Stimulated activated memory B cell treated with anti-CD40 and anti-IgM and Interleukin-4, amounts not matched to agents 10 μg/mL and 1 μg/mL and 100 μg/mL, for 72 hours (primary cell): Measurements from ENCODE around the gene NKX1-1.
"Not testable (repeated sequence)": the region's sequence is repeated elsewhere in the genome, so short reads cannot be mapped to it uniquely, and the experiment has no call there.

Experiments used
- ATAC-seq: fragments of 150-1000 bp; cut with Tn5 transposase; 2 replicates; pipeline ENCODE4 v1.10.0; 2021
- H3K27ac Mint-ChIP-seq: one replicate; pipeline ENCODE4 v1.8.0; 2022; ENCODE audit warnings: mild to moderate bottlenecking, mixed read lengths
- H3K27me3 Mint-ChIP-seq: one replicate; pipeline ENCODE4 v1.8.0; 2022; ENCODE audit warnings: mixed read lengths
- H3K36me3 Mint-ChIP-seq: one replicate; pipeline ENCODE4 v1.8.0; 2022; ENCODE audit warnings: mixed read lengths
- H3K4me1 Mint-ChIP-seq: one replicate; pipeline ENCODE4 v1.8.0; 2022; ENCODE audit warnings: mixed read lengths
- H3K4me3 Mint-ChIP-seq: one replicate; pipeline ENCODE4 v1.8.0; 2022; ENCODE audit warnings: mild to moderate bottlenecking, moderate library complexity, mixed read lengths
- H3K9me3 Mint-ChIP-seq: one replicate; pipeline ENCODE4 v1.8.0; 2022; ENCODE audit warnings: mixed read lengths

Gene NKX1-1

DNA sequence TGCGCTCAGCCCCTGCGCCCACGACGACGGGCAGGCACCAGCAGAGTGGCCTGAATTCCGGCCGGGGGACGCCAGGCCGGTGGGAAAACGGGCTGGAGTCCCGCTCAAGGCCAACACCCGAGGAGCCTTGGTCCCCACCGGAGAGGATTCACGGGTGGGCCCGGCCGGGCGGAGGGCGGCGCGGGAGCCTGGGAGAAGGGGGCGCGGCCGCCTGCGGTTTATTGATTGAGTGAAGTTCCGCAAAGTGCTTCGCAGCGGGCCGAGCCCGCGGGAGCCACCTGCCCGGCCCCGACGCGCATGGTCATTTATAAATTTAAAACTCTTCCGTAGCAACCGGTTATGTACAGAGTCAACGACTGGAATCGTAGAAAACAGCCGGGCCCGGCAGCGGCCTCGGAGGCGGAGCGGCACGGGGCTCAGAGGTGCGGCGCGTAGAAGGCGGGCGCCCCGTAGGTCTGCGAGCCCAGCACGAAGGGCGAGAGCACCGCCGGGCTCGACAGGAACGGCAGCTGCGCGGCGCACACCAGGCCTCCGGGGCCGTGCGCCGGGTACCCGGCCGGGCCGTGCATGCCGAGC is 3.6 kb downstream of the NKX1-1 start:
- peaks cover 64% of the 10 kb centered on the region for H3K27me3 Mint-ChIP-seq
- no peaks in the 10 kb centered on the region for H3K4me1 Mint-ChIP-seq
- H3K4me3 Mint-ChIP-seq: no peak overlapping the region
- H3K27ac Mint-ChIP-seq: no peak overlapping the region
- H3K36me3 Mint-ChIP-seq: no peaks in the 10 kb centered on the region
- no peak for ATAC-seq
- H3K9me3 Mint-ChIP-seq: peaks cover 3% of the 10 kb centered on the region

DNA sequence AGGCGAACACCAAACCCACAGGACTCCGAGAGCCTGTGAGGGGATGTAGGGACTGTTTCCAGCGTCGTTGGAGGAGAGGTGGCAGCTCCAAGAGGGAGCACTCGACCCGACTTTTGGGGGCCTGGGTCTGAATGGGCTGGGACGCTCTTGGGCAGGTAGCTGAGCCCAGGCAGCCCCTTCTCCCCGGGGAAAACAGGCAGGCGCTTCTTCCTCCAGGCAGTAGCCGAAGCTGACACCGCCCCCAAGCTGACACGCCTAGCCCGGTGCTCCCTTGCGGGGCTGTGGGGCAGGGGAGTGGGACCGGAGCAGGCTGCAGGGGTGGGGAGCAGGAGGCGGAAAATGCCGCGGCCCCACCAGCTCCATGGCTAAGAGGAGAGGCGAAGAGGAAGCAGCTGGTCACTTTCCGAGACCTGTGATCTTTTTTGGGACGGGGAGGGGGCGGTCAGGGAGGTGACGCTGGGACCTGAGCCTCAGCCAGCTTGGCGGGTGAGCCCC is 4.2 kb downstream of the NKX1-1 start:
- no peak overlapping the region for H3K4me3 Mint-ChIP-seq
- H3K36me3 Mint-ChIP-seq: no peaks in the 10 kb centered on the region
- H3K27ac Mint-ChIP-seq: no peak overlapping the region
- H3K4me1 Mint-ChIP-seq: no peaks in the 10 kb centered on the region
- H3K27me3 Mint-ChIP-seq: peaks cover 59% of the 10 kb centered on the region
- peaks cover 3% of the 10 kb centered on the region for H3K9me3 Mint-ChIP-seq
- ATAC-seq: no peak

- ATAC-seq: no peak
- no peaks in the 10 kb centered on the region for H3K4me1 Mint-ChIP-seq
Observed at GRCh38 chr4:1401409-1402020, 4.7 kb downstream of the NKX1-1 start.

GRCh38 chr4:1400831-1401408 is 5.3 kb downstream of the NKX1-1 start:
- Mint-ChIP-seq H3K4me3 (no peak overlapping the region), H3K4me1 (no peaks in the 10 kb centered on the region), H3K27me3 (peaks cover 56% of the 10 kb centered on the region), H3K36me3 (peaks cover 5% of the 10 kb centered on the region), H3K27ac (no peak overlapping the region), H3K9me3 (peaks cover 3% of the 10 kb centered on the region)
- ATAC-seq: no peak

More at GRCh38 chr4:1401409-1402020, 4.7 kb downstream of the NKX1-1 start:
- Mint-ChIP-seq H3K27me3 (peaks cover 56% of the 10 kb centered on the region), H3K36me3 (peaks cover 4% of the 10 kb centered on the region), H3K9me3 (peaks cover 3% of the 10 kb centered on the region), H3K27ac (no peak overlapping the region), H3K4me3 (no peak overlapping the region)

- no peaks in the 10 kb centered on the region for H3K4me1 Mint-ChIP-seq
- no peak for ATAC-seq
- peaks cover 3% of the 10 kb centered on the region for H3K9me3 Mint-ChIP-seq
- no peak overlapping the region for H3K27ac Mint-ChIP-seq
- H3K4me3 Mint-ChIP-seq: no peak overlapping the region
- H3K27me3 Mint-ChIP-seq: peaks cover 53% of the 10 kb centered on the region
- H3K36me3 Mint-ChIP-seq: peaks cover 11% of the 10 kb centered on the region
Observed at GRCh38 chr4:1400191-1400805, 5.9 kb downstream of the NKX1-1 start.

- peaks cover 3% of the 10 kb centered on the region for H3K9me3 Mint-ChIP-seq
- no peaks in the 10 kb centered on the region for H3K4me1 Mint-ChIP-seq
- H3K4me3 Mint-ChIP-seq: no peak overlapping the region
- H3K36me3 Mint-ChIP-seq: peaks cover 13% of the 10 kb centered on the region
- no peak overlapping the region for H3K27ac Mint-ChIP-seq
- peaks cover 46% of the 10 kb centered on the region for H3K27me3 Mint-ChIP-seq
- no peak for ATAC-seq
Observed at GRCh38 chr4:1399508-1400190, 6.6 kb downstream of the NKX1-1 start.

- Mint-ChIP-seq H3K27ac (no peak overlapping the region), H3K4me3 (no peak overlapping the region), H3K4me1 (no peaks in the 10 kb centered on the region), H3K9me3 (peaks cover 3% of the 10 kb centered on the region), H3K27me3 (peaks cover 42% of the 10 kb centered on the region), H3K36me3 (peaks cover 13% of the 10 kb centered on the region)
- no peak for ATAC-seq
Observed at GRCh38 chr4:1398681-1399507, 7.3 kb downstream of the NKX1-1 start.

DNA sequence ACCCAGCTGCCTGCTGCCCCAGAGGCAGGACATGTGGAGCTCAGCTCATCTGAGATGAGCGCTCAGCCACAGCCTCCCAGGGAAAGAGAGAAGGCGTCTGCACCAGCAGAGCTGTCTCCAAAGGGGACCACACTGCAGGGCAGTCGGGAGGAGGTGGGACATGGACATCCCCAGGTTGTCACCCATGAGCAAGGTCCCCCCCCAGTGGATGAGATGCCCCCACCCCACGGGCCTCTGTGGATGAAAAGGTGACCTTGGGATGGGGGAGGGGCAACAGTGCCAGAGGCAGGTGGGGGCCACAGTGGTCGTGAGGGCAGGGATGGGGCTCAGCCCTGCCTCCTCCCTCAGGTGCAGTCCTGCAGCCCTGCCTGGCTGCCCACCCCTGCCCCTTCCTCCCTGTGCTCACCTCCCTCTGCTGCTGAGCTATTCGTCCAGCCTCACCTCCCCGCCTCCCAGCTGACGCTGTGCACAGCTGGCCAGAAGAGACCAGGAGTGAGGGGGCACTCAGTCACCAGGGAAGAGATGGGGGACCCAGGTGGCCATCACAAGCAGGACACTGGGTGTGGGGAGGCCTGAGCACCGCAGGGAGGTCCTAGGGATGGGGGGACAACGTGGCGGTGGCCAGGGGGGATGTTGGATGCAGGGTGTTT is 9.3 kb downstream of the NKX1-1 start:
- no peak overlapping the region for H3K27ac Mint-ChIP-seq
- peaks cover 13% of the 10 kb centered on the region for H3K36me3 Mint-ChIP-seq
- H3K4me1 Mint-ChIP-seq: no peaks in the 10 kb centered on the region
- ATAC-seq: no peak
- peaks cover 3% of the 10 kb centered on the region for H3K9me3 Mint-ChIP-seq
- no peak overlapping the region for H3K4me3 Mint-ChIP-seq
- peaks cover 28% of the 10 kb centered on the region for H3K27me3 Mint-ChIP-seq

DNA sequence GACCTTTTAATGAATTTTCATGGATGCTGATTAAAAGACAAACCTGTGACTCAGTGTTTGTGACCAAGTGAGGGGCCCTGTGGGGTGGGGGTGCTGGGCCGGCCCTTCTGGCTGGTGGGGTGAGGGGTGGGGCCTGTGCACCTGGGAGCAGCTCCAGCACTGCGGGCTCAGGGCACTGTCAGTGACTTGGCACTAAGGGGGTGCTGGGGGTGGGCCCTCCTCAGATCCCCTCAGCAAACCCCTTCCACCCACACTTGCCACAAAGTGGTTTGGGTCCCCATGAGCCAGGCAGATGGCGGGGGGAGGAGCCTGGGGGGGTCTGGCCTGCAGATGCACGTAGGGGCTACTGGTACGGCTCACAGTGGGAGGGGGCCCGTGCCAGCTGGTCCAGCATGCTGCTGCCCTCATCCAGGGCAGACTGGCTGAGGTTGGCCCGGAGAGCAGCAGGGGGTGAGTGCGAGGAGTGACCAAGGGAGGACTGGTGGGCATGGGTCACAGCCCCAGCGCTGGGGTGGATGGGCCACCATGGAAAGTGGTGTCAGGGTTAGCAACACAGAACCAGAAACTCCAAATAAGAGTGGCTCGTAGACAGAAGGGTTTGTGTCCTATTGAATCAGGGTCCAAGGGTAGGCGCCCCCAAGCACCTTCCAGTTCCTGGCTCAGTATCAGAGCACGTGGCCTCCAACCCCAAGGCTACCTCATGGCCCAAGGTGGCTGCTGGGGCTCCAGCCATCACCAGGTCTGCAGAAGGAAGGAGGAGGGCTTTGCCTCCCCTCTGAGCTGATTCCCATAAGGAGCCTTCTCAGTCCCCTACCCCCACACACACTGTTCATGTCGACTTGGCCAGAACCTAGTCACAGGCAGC is 10.1 kb downstream of the NKX1-1 start:
- H3K4me3 Mint-ChIP-seq: no peak overlapping the region
- H3K27me3 Mint-ChIP-seq: peaks cover 22% of the 10 kb centered on the region
- peaks cover 3% of the 10 kb centered on the region for H3K9me3 Mint-ChIP-seq
- H3K36me3 Mint-ChIP-seq: peaks cover 13% of the 10 kb centered on the region
- no peak for ATAC-seq
- no peaks in the 10 kb centered on the region for H3K4me1 Mint-ChIP-seq
- H3K27ac Mint-ChIP-seq: no peak overlapping the region

GRCh38 chr4:1395389-1395820 is 10.8 kb downstream of the NKX1-1 start:
- ATAC-seq, H3K4me1 Mint-ChIP-seq: not testable (repeated sequence)

DNA sequence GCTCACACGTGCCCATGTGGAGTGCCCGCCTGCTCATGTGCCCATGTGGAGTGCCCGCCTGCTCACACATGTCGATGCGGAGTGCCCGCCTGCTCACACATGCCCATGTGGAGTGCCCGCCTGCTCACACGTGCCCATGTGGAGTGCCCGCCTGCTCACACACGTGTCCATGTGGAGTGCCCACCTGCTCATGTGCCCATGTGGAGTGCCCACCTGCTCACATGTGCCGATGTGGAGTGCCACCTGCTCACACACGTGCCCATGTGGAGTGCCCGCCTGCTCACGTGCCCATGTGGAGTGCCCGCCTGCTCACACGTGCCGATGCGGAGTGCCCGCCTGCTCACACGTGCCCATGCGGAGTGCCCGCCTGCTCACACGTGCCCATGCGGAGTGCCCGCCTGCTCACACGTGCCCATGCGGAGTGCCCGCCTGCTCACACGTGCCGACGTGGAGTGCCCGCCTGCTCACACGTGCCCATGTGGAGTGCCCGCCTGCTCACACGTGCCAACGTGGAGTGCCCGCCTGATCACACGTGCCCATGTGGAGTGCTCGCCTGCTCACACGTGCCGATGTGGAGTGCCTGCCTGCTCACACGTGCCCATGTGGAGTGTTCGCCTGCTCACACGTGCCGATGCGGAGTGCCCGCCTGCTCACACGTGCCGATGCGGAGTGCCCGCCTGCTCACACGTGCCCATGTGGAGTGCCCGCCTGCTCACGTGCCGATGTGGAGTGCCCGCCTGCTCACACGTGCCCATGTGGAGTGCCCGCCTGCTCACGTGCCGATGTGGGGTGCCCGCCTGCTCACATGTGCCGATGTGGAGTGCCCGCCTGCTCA is 11.5 kb downstream of the NKX1-1 start:
- not testable (repeated sequence) for H3K4me1 Mint-ChIP-seq, ATAC-seq, H3K27ac Mint-ChIP-seq, H3K9me3 Mint-ChIP-seq, H3K4me3 Mint-ChIP-seq, H3K27me3 Mint-ChIP-seq
- H3K36me3 Mint-ChIP-seq: peaks cover 13% of the 10 kb centered on the region

More at GRCh38 chr4:1395389-1395820, 10.8 kb downstream of the NKX1-1 start:
- H3K27ac Mint-ChIP-seq, H3K4me3 Mint-ChIP-seq, H3K9me3 Mint-ChIP-seq: not testable (repeated sequence)
- H3K36me3 Mint-ChIP-seq: peaks cover 13% of the 10 kb centered on the region
- peaks cover 16% of the 10 kb centered on the region for H3K27me3 Mint-ChIP-seq

GRCh38 chr4:1393866-1394265 is 12.4 kb downstream of the NKX1-1 start:
- H3K27ac Mint-ChIP-seq: no peak overlapping the region
- H3K36me3 Mint-ChIP-seq: peaks cover 13% of the 10 kb centered on the region
- peaks cover 6% of the 10 kb centered on the region for H3K27me3 Mint-ChIP-seq
- peaks cover 3% of the 10 kb centered on the region for H3K9me3 Mint-ChIP-seq
- ATAC-seq: no peak
- H3K4me1 Mint-ChIP-seq: no peaks in the 10 kb centered on the region
- H3K4me3 Mint-ChIP-seq: no peak overlapping the region

DNA sequence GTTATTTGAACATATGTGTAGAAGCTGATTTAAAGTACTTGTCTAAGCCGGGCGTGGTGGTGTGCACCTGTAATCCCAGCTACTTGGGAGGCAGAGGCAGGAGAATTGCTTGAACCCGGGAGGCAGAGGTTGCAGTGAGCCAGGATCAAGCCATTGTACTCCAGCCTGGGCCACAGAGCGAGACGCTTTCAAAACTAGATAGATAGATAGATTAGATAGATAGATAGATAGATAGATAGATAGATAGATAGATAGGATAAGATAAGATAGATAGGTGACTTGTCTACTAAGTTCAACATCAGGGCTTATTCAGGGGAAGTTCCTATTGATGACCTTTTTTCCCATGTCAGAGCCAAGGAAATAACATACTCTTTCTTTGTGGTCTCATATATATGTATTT is 12.9 kb downstream of the NKX1-1 start:
- not testable (repeated sequence) for H3K27me3 Mint-ChIP-seq, H3K9me3 Mint-ChIP-seq, H3K27ac Mint-ChIP-seq, H3K4me1 Mint-ChIP-seq, H3K4me3 Mint-ChIP-seq, ATAC-seq
- peaks cover 13% of the 10 kb centered on the region for H3K36me3 Mint-ChIP-seq
